Mucosa of descending colon (tissue), 3 donors: ENCODE data around the gene CHRNB1. TPM values are rescaled to one million over a fixed set of nuclear protein-coding genes. Genes with fewer than 3 reads are reported as not detected.

Experiments
- ATAC-seq: fragments of 200-7000 bp; cut with Tn5 transposase; one replicate; pipeline ENCODE4 v1.9.1; 2020; ENCODE audit warnings: mild to moderate bottlenecking, moderate library complexity
- DNase-seq, 3 donors: peaks; one replicate each; pipeline ENCODE4 v3.0.0-alpha.2; 2020
- H3K36me3 ChIP-seq: fragments of 200-600 bp; one replicate; pipeline ENCODE4 v1.8.0; 2021; ENCODE audit warnings: low read depth, mild to moderate bottlenecking
- H3K4me1 ChIP-seq: fragments of 200-600 bp; one replicate; pipeline ENCODE4 v1.8.0; 2021; ENCODE audit warnings: low read depth, mild to moderate bottlenecking
- H3K4me3 ChIP-seq: fragments of 200-600 bp; one replicate; pipeline ENCODE4 v1.8.0; 2021; ENCODE audit warnings: mild to moderate bottlenecking
- H3K9me3 ChIP-seq: fragments of 200-600 bp; one replicate; pipeline ENCODE4 v1.8.0; 2021; ENCODE audit warnings: mild to moderate bottlenecking
- CTCF ChIP-seq: fragments of 200-600 bp; IDR thresholded peaks from one replicate; pipeline ENCODE4 v1.8.0; 2022; ENCODE audit warnings: antibody characterized with exemption, mild to moderate bottlenecking
- intact Hi-C, 2 donors: fragments of 100-400 bp; cut with DNase I in 1 of 2; cut with micrococcal nuclease in 1 of 2; formaldehyde crosslinking; loops; one replicate each; pipeline versions ENCODE4 v1.11.0 to v1.11.1; 2022; cut with DNase I, micrococcal nuclease
- total RNA-seq, 3 donors: library from RNA; stranded (reverse); fragmentation: NEBNext Ultra II Directional in 2 of 3; extraction: Animal tissue kit (Norgen Biotek cat#: 25700) in 2 of 3; gene quantifications; one replicate each; pipeline versions ENCODE4 v1.2.1 to v1.2.4, GENCODE V29; 2021 to 2023
- donor health status: DM: no; HTN: no; CAD: no; lungs with moderate emphysema.
- donor health status: DM: no; HTN: no; CAD: no.
- donor health status: DM: no; HTN: yes; CAD: no.

CHRNB1 gene
- total RNA-seq, 3 donors from 2014 or later, result 6.0 to 8.3 (median 7.7) TPM

DNA sequence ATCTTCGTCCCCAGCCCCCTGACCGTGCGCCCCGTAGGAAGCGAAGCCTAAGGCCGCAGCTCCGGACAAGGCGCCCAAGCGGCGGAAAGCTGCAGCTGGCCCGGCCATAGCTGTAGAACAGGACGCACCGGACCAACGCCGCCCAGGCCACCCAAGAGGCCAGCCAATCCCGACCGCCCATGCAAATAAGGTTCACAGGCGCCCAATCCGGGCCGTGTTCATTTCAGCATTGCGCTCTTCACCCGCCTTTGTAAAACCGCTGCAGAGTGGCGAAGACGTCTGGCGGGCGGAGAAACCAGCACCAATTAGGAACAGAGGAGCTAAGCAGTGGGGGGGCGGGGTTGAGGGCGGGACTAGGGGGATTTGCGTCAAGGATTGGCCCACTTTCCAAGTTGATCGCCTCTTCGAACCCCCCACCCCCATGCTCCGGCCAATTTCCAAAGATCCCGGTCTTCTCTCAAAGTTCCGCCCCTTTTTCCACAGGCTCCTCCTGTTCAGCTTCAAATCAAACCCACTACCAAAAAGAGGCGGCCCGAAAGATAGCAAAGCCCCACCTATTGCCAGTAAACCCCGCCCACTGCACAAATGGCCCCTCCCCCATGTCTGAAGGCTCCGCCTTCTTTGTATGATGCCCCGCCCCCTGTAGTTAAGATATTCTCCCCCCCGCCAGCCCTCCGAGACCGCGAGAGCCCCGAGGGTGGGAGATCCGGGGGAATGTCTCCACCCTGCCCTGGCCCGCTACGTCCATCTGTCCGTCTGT, 40.7 kb upstream of the CHRNB1 start, which contains the start of gene TMEM256:
TMEM256 (minus strand) TSS at position 121 of the 760 bp plus-strand sequence; CDS start at position 108, 13 bp downstream.
- Histone ChIP-seq H3K36me3 (no peaks in the 10 kb centered on the region), H3K9me3 (no peaks in the 10 kb centered on the region), H3K4me3 (peak within 1 kb of the TSS; percentile 22), H3K4me1 (peaks cover 20% of the 10 kb centered on the region)
- peak; percentile 90 for ATAC-seq
- intact Hi-C loops, result no loop called here
- DNase-seq, result peak; percentile 97 to 99 (median 98)
- TF ChIP-seq CTCF, result no peak

GRCh38 chr17:7404737-7405349, 40.0 kb upstream of the CHRNB1 start:
- peak; percentile 38 for ATAC-seq
- H3K4me3 ChIP-seq, result peak overlapping the region; percentile 22
- intact Hi-C loops, result no loop called here
- no peak for TF ChIP-seq CTCF
- peaks cover 20% of the 10 kb centered on the region for H3K4me1 ChIP-seq
- H3K9me3 ChIP-seq, result no peaks in the 10 kb centered on the region
- H3K36me3 ChIP-seq, result no peaks in the 10 kb centered on the region
- DNase-seq, result peak in 2 of 3 donors; percentile 70 to 77

DNA sequence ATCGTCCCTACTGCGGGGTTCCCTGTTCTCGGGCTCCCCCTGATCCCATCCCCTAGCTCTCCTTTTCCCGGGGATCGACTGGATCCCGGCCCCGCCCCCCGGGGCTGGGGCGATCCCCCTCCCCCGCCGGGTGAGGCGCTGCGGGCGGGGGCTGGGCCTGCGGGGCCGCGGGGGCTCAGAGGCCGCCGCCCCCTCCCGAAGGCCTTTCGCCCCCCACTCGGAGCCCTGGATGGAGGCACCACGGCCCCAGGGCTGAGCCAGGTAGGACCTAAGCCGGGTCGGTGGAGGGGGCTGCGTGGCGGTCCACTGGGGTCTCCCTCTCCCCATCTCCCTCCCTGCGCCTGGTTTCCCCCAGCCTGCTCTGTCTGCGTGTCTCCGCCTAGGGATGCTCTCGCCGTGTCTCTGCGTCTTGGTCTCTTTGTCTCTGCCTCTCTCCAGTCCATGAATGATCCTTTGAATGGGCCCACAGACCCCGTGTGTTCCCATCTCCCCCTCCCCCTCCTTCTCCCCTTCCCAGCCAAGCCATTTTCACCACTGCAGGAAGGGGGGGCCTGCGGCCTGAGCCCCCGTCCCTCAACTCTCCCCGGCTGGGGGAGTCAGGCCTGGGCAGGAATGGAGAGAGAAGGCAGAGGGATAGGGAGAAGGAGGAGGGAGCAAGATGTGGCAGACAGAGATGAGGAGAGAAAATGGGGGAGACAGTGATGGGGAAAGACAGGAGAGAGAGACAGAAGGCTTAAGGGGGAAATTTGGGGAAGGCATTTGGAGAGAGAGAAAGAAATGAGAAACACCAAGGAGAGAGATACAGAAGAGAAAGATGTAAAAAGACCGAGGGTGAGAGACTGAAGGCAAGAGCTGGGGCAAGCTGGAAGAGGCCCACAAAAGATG, 39.3 kb upstream of the CHRNB1 start:
- Histone ChIP-seq H3K4me3 (no peak overlapping the region), H3K9me3 (no peaks in the 10 kb centered on the region), H3K4me1 (peaks cover 20% of the 10 kb centered on the region), H3K36me3 (no peaks in the 10 kb centered on the region)
- intact Hi-C loops, result no loop called here
- ATAC-seq (no peak), DNase-seq (peak in 1 of 3 donors; percentile 51)
- no peak for TF ChIP-seq CTCF

DNA sequence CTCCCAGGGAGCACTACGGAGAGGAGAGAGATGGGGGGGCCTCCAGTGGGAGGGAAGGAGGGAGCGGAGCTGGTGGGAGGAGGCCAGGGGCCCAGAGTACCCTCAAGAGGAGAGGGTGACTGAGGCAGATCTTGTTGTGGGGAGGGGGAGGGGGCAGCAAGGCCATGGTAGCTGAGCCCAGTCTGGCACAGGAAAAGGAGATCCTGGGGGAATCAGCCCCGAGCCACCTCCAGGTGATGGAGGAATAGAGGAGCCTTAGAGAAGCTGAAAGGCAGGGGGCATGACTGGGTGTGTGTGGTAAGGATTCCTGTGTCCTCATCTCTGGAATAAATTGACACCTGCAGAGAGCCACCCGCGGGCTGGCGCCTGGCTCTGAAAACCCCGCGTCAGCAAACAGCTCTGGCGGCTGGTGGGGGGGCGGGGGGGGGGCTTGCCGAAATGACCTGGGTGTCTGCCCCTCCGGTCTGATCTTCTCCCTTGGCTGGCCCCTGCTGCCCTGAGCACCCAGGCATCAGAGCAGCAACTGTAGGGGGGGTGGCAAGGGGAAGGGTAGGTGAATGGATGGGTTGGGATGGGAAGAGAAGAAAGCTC, 38.5 kb upstream of the CHRNB1 start:
- peaks cover 20% of the 10 kb centered on the region for H3K4me1 ChIP-seq
- H3K36me3 ChIP-seq, result no peaks in the 10 kb centered on the region
- no peak for DNase-seq
- no peak for ATAC-seq
- no peaks in the 10 kb centered on the region for H3K9me3 ChIP-seq
- intact Hi-C loops, result no loop called here
- no peak for TF ChIP-seq CTCF
- H3K4me3 ChIP-seq, result no peak overlapping the region

DNA sequence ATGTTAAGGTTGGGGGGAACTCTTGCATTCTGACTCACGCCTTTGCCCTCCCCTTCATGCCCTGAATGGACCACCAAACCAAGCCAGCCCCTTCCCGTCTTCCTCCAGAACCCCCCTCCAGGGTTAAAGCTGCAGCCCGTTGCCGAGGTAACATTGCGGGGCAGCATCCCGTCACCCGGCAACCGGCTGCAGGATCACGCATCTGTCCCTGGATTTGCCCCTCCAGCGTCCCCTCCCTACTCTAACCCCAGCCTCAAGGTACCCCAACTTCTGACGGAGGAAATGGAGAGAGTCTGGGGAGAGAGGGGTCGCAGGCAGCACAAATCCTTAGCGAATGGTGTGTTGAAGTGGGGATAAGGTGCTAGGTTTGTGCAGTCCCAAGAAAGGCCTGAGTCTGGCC, 37.8 kb upstream of the CHRNB1 start:
- Histone ChIP-seq H3K36me3 (no peaks in the 10 kb centered on the region), H3K4me3 (no peak overlapping the region), H3K4me1 (peaks cover 20% of the 10 kb centered on the region), H3K9me3 (no peaks in the 10 kb centered on the region)
- DNase-seq (no peak), ATAC-seq (no peak)
- intact Hi-C loops, result no loop called here
- no peak for TF ChIP-seq CTCF
